Liver (tissue), 9 donors: ENCODE measurements around the gene PPP1CC. TPM values are rescaled to one million over a fixed set of nuclear protein-coding genes. Genes with fewer than 3 reads are reported as not detected.

Experiments used
- DNase-seq: peaks from one replicate; pipeline ENCODE4 v3.0.0-alpha.2; 2017; ENCODE audit warnings: low spot score
- H3K27ac ChIP-seq, 2 donors: one replicate each; pipeline ENCODE4 v1.7.0; 2013; ENCODE audit warnings: inconsistent platforms in 2 of 2, low read length in 2 of 2, control low read depth in 1 of 2, low read depth in 1 of 2, mild to moderate bottlenecking in 1 of 2
- H3K27me3 ChIP-seq, 4 donors: one replicate each; pipeline versions ENCODE4 v1.6.1 to v1.7.0; 2013; ENCODE audit warnings: low read length in 3 of 4, inconsistent platforms in 1 of 4, mild to moderate bottlenecking in 1 of 4, moderate library complexity in 1 of 4; ENCODE audit not compliant: control insufficient read depth in 4 of 4, insufficient read depth in 4 of 4
- H3K36me3 ChIP-seq, 4 donors: one replicate each; pipeline versions ENCODE4 v1.6.1 to v1.7.0; 2013; ENCODE audit warnings: low read length in 3 of 4, mild to moderate bottlenecking in 3 of 4, low read depth in 1 of 4, moderate library complexity in 1 of 4; ENCODE audit not compliant: control insufficient read depth in 4 of 4, insufficient read depth in 3 of 4
- H3K4me1 ChIP-seq, 4 donors: one replicate each; pipeline versions ENCODE4 v1.6.1 to v1.7.0; 2013; ENCODE audit warnings: low read length in 3 of 4, mild to moderate bottlenecking in 3 of 4, moderate library complexity in 1 of 4; ENCODE audit not compliant: control insufficient read depth in 4 of 4, insufficient read depth in 4 of 4
- H3K4me3 ChIP-seq, 3 donors: one replicate each; pipeline versions ENCODE4 v1.6.1 to v1.7.0; 2013; ENCODE audit warnings: low read length in 3 of 3, control low read depth in 1 of 3, low read depth in 1 of 3, mild to moderate bottlenecking in 1 of 3
- H3K9ac ChIP-seq, 2 donors: one replicate each; pipeline ENCODE4 v1.7.0; 2013; ENCODE audit warnings: low read length in 2 of 2, mild to moderate bottlenecking in 2 of 2, moderate library complexity in 2 of 2, control low read depth in 1 of 2, low read depth in 1 of 2
- H3K9me3 ChIP-seq, 4 donors: one replicate each; pipeline versions ENCODE4 v1.6.1 to v1.7.0; 2013; ENCODE audit warnings: low read length in 3 of 4; ENCODE audit not compliant: control insufficient read depth in 4 of 4
- ATF3 ChIP-seq: IDR thresholded peaks from 2 replicates; pipeline ENCODE4 v1.6.1; 2016; ENCODE audit warnings: antibody characterized with exemption
- FOXA1 ChIP-seq: IDR thresholded peaks from 2 replicates; pipeline ENCODE4 v1.6.1; 2016; ENCODE audit warnings: antibody characterized with exemption
- HNF4A ChIP-seq, 2 donors: conservative IDR thresholded peaks; 2 replicates each; pipeline ENCODE4 v1.6.1; 2016; ENCODE audit warnings: antibody characterized with exemption in 2 of 2, mild to moderate bottlenecking in 2 of 2
- HNF4G ChIP-seq: IDR thresholded peaks from 2 replicates; pipeline ENCODE4 v1.6.1; 2016; ENCODE audit warnings: antibody characterized with exemption
- JUND ChIP-seq, 2 donors: IDR thresholded peaks; 2 replicates each; pipeline ENCODE4 v1.6.1; 2016; ENCODE audit warnings: antibody characterized with exemption in 2 of 2
- MAX ChIP-seq: IDR thresholded peaks from 2 replicates; pipeline ENCODE4 v1.6.1; 2016; ENCODE audit warnings: antibody characterized with exemption
- NR2F2 ChIP-seq: IDR thresholded peaks from 2 replicates; pipeline ENCODE4 v1.6.1; 2016; ENCODE audit warnings: antibody characterized with exemption
- RAD21 ChIP-seq, 2 donors: IDR thresholded peaks; 2 replicates each; pipeline ENCODE4 v1.6.1; 2016; ENCODE audit warnings: antibody characterized with exemption in 2 of 2, mild to moderate bottlenecking in 2 of 2
- REST ChIP-seq: IDR thresholded peaks from 2 replicates; pipeline ENCODE4 v1.6.1; 2016; ENCODE audit warnings: antibody characterized with exemption, mild to moderate bottlenecking
- RXRA ChIP-seq, 2 donors: IDR thresholded peaks; 2 replicates each; pipeline ENCODE4 v1.6.1; 2017 to 2018; ENCODE audit warnings: antibody characterized with exemption in 2 of 2, mild to moderate bottlenecking in 1 of 2
- SP1 ChIP-seq: IDR thresholded peaks from 2 replicates; pipeline ENCODE4 v1.6.1; 2018; ENCODE audit warnings: antibody characterized with exemption, mild to moderate bottlenecking
- YY1 ChIP-seq: IDR thresholded peaks from 2 replicates; pipeline ENCODE4 v1.6.1; 2016; ENCODE audit warnings: antibody characterized with exemption, mild to moderate bottlenecking
- WGBS: extraction: QIAGEN DNeasy Blood & Tissue Kit; methylation state at CpG from one replicate; pipeline ENCODE4 v1.1.7; 2013; 5-methylcytosine and 5-hydroxymethylcytosine counted together
- polyA plus RNA-seq, 2 donors: library from polyadenylated mRNA; stranded (reverse) in 1 of 2; unstranded in 1 of 2; fragments of 200-250 nt in 1 of 2; fragments of >200 nt in 1 of 2; fragmentation: Nextera tagmentation in 1 of 2; extraction: Ambion mirVana in 1 of 2; gene quantifications; one replicate each; pipeline versions ENCODE4 v1.2.1 to v1.2.3, GENCODE V29; 2013 to 2015
- total RNA-seq, 2 donors: library from RNA; depleted of rRNA; stranded (reverse); fragments of >200 nt; gene quantifications; one replicate each; pipeline ENCODE4 v1.2.3, GENCODE V29; 2014
- TF ChIP-seq, protein P1 (sequence below): IDR thresholded peaks from 2 replicates; pipeline ENCODE4 v1.6.1; 2016; ENCODE audit warnings: antibody characterized with exemption
- donor health status: healthy.
- donor health status: healthy.
- donor health status: healthy.
- donor health status: healthy.
- donor health status: healthy.

PPP1CC gene
- total and polyA plus RNA-seq, 4 donors, result 22.1 to 73.2 (median 36.0) TPM

DNA sequence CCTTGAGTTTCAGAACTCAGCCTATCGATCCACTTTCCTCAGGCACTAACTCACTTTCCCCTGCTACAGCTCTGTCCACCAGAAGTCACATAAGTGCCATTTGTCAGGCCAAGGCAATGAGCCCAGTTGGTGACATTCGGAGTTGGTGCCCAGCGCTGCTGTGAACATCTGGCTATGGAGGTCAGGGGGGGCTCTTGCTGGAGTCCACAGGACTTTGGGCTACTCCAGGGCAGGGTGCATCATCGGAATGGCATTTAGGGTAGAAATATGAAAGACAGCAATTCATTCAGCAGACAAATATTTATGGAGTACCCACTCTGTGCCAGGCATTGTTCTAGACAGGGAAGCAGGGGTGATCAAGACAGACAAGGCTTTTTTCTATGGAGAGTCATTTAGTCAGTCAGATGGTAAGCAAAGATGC, 1.5 kb upstream of the PPP1CC start:
- Histone ChIP-seq H3K27ac (no peak overlapping the region), H3K4me3 (no peak overlapping the region), H3K36me3 (no peaks in the 10 kb centered on the region), H3K4me1 (peaks cover 8 to 48% (median 39%) of the 10 kb centered on the region in 4 donors), H3K9ac (no peak overlapping the region), H3K27me3 (no peaks in the 10 kb centered on the region), H3K9me3 (no peaks in the 10 kb centered on the region)
- TF ChIP-seq RXRA (IDR thresholded peaks at IDR 0.05) (no peak), JUND (IDR thresholded peaks at IDR 0.05) (peak in 1 of 2 donors; percentile 4), YY1 (no peak)
- WGBS, result 70% methylated on average over 4 of the region's 4 CpGs
- DNase-seq, result no peak

DNA sequence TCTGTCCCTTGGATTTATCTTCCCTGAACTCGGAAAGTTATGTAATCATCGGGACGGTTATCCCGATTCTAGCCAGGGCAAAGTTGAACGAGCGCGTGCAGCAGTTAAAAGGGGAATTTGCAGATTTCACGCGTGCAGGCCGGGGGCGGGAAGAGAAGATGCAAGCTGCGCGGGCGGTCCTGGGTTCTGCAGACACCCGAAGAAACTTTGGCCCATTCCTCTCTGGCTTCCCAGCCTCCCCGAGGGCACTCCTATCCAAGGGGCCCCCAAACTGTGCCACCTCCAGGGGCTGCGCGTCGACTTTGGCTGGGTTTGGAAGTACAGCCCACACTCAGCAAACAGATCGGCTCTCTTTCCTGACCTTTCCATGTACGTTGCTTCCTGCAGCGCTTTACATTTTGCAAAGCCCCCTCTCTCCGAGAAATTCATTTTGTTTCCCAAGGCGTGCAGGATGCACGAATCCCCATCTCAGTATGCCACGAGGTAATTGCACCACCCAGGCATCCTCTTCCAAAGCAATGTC, 941 bp upstream of the PPP1CC start:
- 19% methylated on average over 26 of the region's 26 CpGs for WGBS
- Histone ChIP-seq H3K4me1 (peaks cover 8 to 53% (median 42%) of the 10 kb centered on the region in 4 donors), H3K27ac (peak overlapping the region; percentile 55 to 57), H3K4me3 (peak overlapping the region in 2 of 3 donors; percentile 87 to 97), H3K36me3 (no peaks in the 10 kb centered on the region), H3K9me3 (no peaks in the 10 kb centered on the region), H3K9ac (peak overlapping the region in 1 of 2 donors; percentile 71), H3K27me3 (no peaks in the 10 kb centered on the region)
- peak; percentile 59 to 74 for TF ChIP-seq RXRA (IDR thresholded peaks at IDR 0.05)
- peak; percentile 85 for TF ChIP-seq MAX
- TF ChIP-seq FOXA1, result no peak
- peak in 1 of 2 donors; percentile 65 for TF ChIP-seq HNF4A (conservative IDR thresholded peaks at IDR 0.05)
- peak; percentile 41 for TF ChIP-seq YY1
- DNase-seq, result peak; percentile 39

- WGBS, result under 1% methylated on average over 44 of the region's 44 CpGs
- DNase-seq, result no peak
- Histone ChIP-seq H3K4me1 (peaks cover 8 to 66% (median 47%) of the 10 kb centered on the region in 4 donors), H3K9ac (peak overlapping the region; percentile 84 to 90), H3K4me3 (peak overlapping the region; percentile 91 to 97 (median 92)), H3K9me3 (no peaks in the 10 kb centered on the region), H3K27me3 (no peaks in the 10 kb centered on the region), H3K27ac (peak overlapping the region; percentile 93 to 96), H3K36me3 (no peaks in the 10 kb centered on the region)
- no peak for TF ChIP-seq HNF4G
- TF ChIP-seq, protein P1, sequence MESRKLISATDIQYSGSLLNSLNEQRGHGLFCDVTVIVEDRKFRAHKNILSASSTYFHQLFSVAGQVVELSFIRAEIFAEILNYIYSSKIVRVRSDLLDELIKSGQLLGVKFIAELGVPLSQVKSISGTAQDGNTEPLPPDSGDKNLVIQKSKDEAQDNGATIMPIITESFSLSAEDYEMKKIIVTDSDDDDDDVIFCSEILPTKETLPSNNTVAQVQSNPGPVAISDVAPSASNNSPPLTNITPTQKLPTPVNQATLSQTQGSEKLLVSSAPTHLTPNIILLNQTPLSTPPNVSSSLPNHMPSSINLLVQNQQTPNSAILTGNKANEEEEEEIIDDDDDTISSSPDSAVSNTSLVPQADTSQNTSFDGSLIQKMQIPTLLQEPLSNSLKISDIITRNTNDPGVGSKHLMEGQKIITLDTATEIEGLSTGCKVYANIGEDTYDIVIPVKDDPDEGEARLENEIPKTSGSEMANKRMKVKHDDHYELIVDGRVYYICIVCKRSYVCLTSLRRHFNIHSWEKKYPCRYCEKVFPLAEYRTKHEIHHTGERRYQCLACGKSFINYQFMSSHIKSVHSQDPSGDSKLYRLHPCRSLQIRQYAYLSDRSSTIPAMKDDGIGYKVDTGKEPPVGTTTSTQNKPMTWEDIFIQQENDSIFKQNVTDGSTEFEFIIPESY, result no peak
- TF ChIP-seq YY1, result peak; percentile 2
- TF ChIP-seq FOXA1, result no peak
Measured at GRCh38 chr12:110742096-110742717, 484 bp downstream of the PPP1CC start.

DNA sequence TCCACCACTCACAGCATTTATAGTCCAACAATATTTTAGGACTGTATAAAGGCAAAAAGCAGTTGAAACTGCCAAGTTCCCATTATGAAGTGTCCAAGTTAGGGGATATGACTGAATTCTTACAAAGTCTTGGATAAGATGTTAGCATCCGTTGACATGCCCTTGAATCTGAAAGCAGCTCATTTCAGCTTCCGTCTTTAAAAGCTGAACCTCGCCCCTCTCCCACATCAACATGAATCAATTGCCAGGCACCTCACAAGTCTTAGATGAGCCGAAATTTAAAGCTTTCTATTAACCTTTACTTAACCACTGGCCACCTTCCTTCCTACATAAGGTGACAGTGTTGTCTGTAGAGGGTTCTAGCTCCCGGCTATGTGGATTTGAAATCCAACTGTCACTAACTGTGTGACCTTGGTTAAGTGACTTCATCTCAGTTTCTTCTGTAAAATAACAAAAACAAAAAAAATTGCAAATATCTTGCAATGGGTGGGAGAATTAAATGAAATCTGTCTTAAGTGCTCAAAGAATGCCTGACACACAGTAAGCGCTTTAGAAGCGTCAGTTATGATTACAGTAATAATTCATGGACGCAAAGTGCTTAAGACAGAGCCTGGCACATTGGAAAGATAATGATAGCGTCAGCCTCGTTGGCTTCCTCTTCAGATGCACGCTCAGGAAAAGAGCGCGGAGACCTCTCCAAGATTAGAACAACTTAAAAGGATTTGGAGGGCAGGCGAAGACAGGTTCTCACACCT, 1.2 kb downstream of the PPP1CC start:
- Histone ChIP-seq H3K4me3 (peak overlapping the region; percentile 91 to 97 (median 92)), H3K9me3 (no peaks in the 10 kb centered on the region), H3K27me3 (no peaks in the 10 kb centered on the region), H3K4me1 (peaks cover 8 to 66% (median 47%) of the 10 kb centered on the region in 4 donors), H3K9ac (peak overlapping the region; percentile 84 to 90), H3K27ac (peak overlapping the region; percentile 93 to 96), H3K36me3 (no peaks in the 10 kb centered on the region)
- DNase-seq, result peak; percentile 40
- WGBS, result under 1% methylated on average over 14 of the region's 14 CpGs
- TF ChIP-seq YY1 (peak; percentile 18), ATF3 (no peak), SP1 (no peak), HNF4G (no peak), MAX (no peak), RAD21 (IDR thresholded peaks at IDR 0.05) (no peak), NR2F2 (no peak), REST (peak; percentile 23)
